ENCODE data around the gene CYP4V2.

The CYP4V2 gene

DNA sequence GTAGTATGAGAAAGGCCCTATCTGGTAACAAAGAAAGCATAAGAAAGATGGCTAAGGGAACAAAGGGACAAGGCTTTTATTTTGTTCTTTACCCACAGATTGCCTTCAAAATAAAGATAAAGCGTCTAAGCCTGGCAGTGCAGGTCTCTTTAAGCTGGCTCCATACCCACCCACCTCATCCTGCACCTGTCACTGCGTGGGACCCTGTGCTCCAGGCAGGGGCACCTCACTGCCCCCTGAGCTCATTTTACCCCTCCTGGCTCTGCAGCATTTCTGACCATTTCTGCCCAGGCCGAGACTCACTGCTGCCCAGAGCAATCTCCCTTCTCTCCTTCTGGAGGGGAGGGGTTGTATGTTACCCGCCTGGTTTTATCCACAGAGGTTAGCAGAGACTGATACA, 1.7 kb upstream of the CYP4V2 start:
- no peak for TF ChIP-seq CTCF (IDR thresholded peaks at IDR 0.05; ENCODE audit: insufficient read depth, low read length, poor library complexity, severe bottlenecking)
- Histone ChIP-seq H3K36me3 (ENCODE audit: control insufficient read depth, insufficient read depth, low read length) (no peaks in the 10 kb centered on the region), H3K4me3 (replicated peaks; ENCODE audit: low read depth, low read length) (no peak overlapping the region), H3K27me3 (replicated peaks; ENCODE audit: control insufficient read depth, insufficient read depth, low read length) (no peaks in the 10 kb centered on the region)
- DNase-seq (ENCODE audit: extremely low read depth, insufficient read length): no peak

GRCh38 chr4:186190581-186191199, 677 bp upstream of the CYP4V2 start:
- H3K4me3 ChIP-seq (replicated peaks; ENCODE audit: low read depth, low read length): peak overlapping the region; percentile 98
- DNase-seq (ENCODE audit: extremely low read depth, insufficient read length): no peak
- peak; percentile 31 for TF ChIP-seq CTCF (IDR thresholded peaks at IDR 0.05; ENCODE audit: insufficient read depth, low read length, poor library complexity, severe bottlenecking)
- no peaks in the 10 kb centered on the region for H3K27me3 ChIP-seq (replicated peaks; ENCODE audit: control insufficient read depth, insufficient read depth, low read length)
- peaks cover 2% of the 10 kb centered on the region; the same call in 1 of the 2 replicates for H3K36me3 ChIP-seq (ENCODE audit: control insufficient read depth, insufficient read depth, low read length)

- no peaks in the 10 kb centered on the region for H3K27me3 ChIP-seq (replicated peaks; ENCODE audit: control insufficient read depth, insufficient read depth, low read length)
- no peak for TF ChIP-seq CTCF (IDR thresholded peaks at IDR 0.05; ENCODE audit: insufficient read depth, low read length, poor library complexity, severe bottlenecking)
- no peak for DNase-seq (ENCODE audit: extremely low read depth, insufficient read length)
- H3K36me3 ChIP-seq (ENCODE audit: control insufficient read depth, insufficient read depth, low read length): peaks cover 3% of the 10 kb centered on the region; the same call in 1 of the 2 replicates
- H3K4me3 ChIP-seq (replicated peaks; ENCODE audit: low read depth, low read length): peak overlapping the region; percentile 98
Measured at GRCh38 chr4:186192066-186192612, 772 bp downstream of the CYP4V2 start.

DNA sequence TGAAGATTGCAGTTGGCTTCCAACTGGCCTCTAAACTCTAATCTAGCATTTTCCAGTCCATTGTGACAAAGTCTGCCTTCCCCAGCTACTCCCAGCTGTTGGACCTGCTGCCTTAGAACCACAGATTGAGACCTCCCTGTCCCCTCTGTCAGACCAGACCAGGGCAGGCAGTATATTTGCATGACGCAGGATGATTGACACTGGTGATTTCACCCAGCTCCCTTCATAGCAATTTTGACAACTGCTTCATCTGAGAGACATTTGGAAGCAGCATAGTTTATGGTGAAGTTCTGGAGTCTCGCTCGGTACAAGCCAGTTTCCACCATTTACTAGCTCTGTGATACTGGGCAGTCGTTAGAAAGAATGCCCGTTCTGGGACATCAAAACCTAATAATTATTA, 2.5 kb downstream of the CYP4V2 start:
- peaks cover 5% of the 10 kb centered on the region; the same call in 1 of the 2 replicates for H3K36me3 ChIP-seq (ENCODE audit: control insufficient read depth, insufficient read depth, low read length)
- H3K27me3 ChIP-seq (replicated peaks; ENCODE audit: control insufficient read depth, insufficient read depth, low read length): no peaks in the 10 kb centered on the region
- no peak for DNase-seq (ENCODE audit: extremely low read depth, insufficient read length)
- H3K4me3 ChIP-seq (replicated peaks; ENCODE audit: low read depth, low read length): no peak overlapping the region
- TF ChIP-seq CTCF (IDR thresholded peaks at IDR 0.05; ENCODE audit: insufficient read depth, low read length, poor library complexity, severe bottlenecking): no peak

GRCh38 chr4:186196063-186196462, 4.7 kb downstream of the CYP4V2 start:
- TF ChIP-seq CTCF (IDR thresholded peaks at IDR 0.05; ENCODE audit: insufficient read depth, low read length, poor library complexity, severe bottlenecking): no peak
- no peaks in the 10 kb centered on the region for H3K27me3 ChIP-seq (replicated peaks; ENCODE audit: control insufficient read depth, insufficient read depth, low read length)
- no peak for DNase-seq (ENCODE audit: extremely low read depth, insufficient read length)
- H3K4me3 ChIP-seq (replicated peaks; ENCODE audit: low read depth, low read length): no peak overlapping the region
- peaks cover 5% of the 10 kb centered on the region; the same call in 1 of the 2 replicates for H3K36me3 ChIP-seq (ENCODE audit: control insufficient read depth, insufficient read depth, low read length)
